ENCODE measurements around the gene ZNF277.

Gene ZNF277

DNA sequence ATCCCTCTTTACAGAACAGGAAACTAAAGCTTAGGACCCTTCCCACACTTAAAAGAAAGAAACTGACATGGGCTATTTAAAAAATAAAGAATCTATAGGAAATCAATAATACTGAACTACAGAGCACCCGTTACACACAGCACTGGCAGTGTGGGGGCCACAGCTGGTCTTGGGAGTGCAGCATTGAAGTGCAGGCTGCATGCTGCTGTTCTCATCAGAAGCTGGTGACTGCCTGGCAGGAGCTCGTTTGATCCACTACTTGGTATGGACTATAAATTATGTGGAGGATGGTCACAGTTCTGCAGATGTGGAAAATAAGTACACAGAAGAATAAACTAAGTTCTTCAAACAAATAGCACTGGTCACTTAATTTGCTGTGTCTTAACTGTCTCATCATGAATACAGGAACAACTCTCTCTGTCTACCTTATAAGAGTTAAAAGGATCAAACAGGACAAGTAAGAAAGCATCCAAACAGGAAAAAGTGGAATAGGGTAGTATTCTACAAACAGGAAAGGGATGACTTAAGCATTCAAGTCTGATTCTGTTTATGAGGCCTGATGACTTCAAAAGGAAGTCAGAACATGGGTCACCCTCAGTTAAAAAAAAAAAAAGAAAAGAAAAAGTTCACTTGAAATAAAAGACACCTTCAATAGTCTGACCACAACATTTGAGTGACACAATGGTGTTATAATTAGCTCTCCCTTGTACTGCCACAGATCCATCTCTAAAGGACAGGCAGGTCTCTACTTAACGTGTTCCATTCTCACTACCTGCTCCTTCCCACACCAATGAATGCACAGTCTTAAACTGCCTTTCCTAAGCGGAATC is 21.3 kb upstream of the ZNF277 start:
- no peak for DNase-seq

DNA sequence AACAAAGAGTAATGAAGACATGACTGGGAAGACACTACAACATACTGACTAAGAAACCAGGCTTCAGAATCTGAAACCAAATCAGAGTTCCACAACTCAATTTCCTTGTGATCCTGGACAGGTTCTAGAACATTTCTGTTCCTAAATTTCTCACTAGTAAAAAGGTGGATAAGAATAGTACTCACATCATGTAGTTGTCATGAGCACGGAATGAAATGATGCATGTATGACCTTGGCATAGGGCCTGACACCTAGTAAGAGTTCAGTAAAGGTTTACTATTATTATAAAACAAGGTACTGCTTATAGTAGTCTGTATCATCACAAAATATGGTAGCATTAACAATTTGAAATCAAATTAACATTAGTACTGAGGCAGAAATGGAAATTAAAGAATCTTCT is 20.2 kb upstream of the ZNF277 start:
- no peak for DNase-seq

DNA sequence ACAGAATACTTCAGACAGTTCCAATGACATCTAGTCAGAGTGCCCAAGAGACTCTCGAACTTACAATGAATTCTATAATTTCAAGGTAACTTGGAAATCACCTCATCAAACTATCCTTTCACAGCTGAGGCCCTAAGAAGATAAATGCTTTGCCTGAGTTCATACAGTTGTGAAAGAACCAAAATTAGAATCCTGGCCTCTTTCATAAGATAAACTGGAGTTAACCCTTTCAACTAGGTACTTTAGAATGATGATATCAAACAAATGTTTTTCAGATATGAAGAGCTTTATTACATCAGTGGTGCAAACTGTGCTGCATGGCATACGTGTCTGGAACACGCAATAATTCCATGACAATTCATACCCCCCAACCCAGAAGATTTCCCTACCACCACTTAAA is 18.2 kb upstream of the ZNF277 start:
- DNase-seq = no peak

DNA sequence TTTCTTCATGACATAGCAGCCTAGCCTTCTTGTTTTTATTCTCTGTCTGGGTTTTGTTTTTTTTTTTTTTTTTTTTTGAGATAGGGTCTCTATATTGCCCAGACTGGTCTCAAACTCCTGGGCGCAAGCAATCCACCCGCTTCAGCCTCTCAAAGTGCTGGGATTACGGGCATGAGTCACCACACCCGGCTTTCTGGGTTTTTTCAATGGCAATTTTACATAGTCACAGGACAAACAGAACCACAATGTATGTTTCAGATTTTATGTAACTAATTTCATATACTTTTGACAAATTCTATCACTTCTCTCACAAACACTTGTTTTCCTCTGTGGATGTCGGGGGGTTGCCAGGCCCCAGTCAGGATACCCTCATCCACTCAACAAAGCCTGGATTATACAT is 16.8 kb upstream of the ZNF277 start:
- DNase-seq = no peak

DNA sequence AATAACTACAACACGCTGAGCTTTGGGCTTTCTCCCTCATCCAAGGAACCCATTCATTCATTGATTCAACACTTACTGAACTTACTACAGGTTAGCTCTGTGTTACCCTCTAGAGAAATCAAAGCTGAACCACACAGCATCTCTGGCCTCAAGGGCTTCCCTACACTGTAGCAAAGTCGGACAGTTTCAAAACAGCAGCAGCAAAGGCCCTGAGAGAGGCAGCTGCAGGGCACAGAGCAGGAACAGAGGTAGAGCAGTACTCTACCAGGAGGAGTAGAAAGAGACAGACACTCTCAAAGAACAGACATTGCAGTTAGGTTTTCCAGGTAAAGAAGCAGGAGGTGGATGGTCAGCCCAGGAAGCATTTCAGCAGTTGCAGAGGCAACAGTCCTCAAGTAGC is 16.4 kb upstream of the ZNF277 start:
- no peak for DNase-seq

DNA sequence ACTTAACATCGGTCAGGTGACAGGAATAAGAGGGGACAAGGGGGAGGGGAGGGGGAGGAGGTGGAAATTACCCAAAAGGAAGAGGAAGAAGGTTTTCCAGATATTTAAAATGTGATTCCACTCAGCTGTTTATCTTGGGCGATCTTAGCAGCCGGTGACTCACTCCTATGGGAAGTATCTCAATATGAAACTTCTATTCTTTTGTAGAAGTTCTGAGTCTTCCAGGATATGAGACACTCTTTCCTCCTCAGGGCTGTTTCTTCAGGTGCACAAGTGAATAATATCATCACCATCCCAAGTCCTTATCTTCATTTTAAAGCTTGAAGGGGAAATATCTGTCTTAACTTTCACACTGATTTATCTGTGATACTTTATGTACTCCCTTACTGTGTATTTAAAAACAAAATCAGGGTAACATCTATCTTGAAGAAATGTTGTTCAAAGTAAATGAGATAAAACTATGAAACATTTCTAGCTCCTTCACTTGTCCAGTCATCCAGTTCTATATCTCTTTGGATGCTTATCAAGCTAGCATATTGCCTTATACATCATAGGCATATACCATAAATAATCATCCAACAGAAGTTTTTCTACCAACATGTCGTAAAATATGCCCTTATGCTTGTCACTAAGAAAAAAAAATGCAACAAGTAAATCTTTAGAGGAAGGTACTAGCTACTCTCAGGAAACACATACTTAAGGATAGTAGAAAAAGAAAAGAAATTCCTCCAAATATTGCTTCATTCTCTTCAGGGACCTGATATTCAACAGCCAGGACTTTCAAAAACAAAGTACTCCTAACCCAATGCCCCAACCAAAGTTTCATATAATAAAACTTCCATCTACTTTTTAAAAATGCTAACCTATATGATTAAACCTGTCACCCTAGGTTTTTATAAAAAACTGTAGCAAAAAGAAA is 14.0 kb upstream of the ZNF277 start:
- no peak for DNase-seq

DNA sequence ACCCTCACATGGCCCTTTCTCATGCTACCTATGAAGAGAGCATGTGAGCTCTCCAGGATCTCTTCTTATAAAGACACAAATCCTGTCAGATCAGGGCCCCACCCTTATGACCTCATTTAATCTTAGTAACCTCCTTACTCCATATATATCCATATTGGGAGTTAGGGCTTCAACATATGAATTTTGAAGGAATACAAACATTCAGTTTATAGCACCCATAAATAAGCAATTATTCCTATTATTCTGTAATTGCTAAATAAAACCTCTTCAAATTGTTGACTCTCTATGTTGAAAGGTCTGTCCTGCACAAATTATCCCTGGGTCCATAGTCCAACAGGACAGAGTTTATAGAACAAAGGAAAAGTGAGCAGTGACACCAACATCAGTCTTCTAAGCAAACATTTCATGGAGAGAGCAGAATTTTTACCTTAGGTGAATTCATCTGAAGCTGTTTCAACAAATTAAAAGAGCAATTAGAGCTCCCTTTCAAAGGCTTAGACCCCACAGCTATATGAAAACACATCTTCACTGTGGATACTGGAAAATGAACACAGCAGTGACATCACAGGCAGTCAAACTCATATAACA is 12.5 kb upstream of the ZNF277 start:
- no peak for DNase-seq

DNA sequence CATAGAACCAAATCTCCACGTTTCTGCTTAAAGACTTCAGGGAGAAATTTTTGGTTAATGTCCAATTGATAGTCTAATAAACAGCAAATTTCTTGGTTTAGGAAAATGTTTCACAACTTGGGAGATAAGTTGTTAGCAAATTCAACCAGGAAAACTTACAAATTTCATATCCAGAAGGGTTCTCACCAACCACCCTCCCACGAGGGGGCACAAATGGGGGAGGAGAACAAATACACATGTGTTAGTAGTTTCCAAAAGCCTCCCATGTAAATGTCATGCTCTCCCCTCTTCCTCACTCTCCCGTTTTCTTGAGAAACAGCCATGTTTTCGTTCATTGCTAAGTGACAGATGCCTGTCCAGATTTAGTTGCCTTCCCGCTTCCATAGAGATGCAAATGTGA is 10.8 kb upstream of the ZNF277 start:
- no peak for DNase-seq

DNA sequence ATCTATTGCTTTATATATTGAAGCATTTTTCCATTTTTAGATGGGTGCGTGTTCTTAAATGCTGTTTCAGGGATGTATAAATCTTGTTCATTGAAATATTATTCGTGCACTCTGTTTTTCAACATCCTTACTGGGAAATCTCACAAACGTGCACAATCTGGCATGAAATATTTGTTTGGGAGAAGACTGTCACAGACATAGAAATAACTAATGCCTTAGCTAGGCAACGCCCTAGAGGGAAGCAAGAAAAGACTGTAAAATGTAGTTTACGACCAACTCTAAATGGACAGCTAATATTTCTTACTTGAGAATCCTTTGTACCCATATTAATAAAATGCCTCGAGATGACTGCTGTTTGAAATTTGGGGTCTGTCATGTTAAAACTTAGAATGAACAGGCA is 9.2 kb upstream of the ZNF277 start:
- no peak for DNase-seq

DNA sequence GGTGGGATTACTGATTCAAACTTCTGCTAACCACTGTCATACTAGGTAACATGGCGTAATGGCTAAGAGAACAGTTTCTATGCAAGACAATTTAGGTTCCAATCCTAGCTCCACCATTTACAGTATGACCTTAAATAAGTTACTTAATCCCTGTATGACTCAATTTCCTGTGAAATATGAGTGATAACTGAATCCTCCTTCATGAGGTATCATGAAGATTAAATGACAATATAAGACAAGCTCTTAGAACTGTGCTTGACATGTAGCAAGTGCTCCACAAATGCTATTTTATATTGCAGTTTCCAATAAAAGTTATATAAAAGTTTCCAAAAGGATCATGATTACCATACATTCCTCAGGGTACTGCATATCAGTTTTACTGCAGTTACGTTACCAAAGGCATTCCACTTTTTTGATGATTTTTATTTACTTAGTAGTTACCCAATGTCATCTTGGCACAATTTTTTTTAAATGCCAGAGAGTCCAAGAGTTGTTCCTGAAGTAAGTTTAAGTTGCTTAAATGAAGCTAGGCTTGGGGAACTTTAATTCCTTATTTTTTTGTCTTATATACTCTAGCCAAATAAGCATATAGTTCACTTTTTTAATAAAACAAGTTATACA is 7.3 kb upstream of the ZNF277 start:
- no peak for DNase-seq

DNA sequence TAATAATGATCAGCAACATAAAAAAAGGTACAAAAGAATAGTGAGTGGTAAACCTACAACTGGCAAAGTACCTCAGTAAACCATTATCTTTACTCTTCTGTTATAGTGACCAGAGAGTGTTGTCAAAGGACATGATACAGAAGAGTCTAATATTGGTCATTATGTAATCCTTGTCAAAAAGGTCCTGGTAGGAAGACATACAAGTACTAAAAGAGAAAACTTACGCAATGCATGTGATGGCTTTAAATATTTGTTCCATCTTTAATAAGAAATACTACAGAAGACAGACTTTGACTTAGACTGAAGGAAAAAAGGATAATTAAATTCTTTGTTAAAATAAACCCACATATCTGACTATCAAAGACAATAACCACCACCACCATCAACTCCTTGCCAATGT is 6.8 kb upstream of the ZNF277 start:
- DNase-seq = no peak

DNA sequence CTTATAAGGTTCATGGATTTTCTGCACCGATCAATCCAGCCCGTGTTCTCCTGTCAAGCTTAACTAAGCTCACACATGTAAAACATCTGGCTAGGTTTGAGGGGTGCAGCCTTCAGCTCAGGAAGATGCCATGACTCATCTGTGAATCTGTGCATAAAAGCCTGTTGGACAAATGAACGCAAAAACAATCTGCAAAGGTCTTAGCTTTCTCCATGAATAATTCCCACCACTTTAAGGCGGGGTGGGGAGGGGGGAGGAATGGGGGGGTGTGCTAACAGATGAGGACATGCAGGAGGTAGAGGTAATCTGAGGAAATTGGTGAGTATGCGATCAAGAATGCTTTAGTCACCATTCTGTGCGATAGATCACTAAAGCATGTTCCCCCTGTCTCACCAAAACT is 5.1 kb upstream of the ZNF277 start:
- no peak for DNase-seq

DNA sequence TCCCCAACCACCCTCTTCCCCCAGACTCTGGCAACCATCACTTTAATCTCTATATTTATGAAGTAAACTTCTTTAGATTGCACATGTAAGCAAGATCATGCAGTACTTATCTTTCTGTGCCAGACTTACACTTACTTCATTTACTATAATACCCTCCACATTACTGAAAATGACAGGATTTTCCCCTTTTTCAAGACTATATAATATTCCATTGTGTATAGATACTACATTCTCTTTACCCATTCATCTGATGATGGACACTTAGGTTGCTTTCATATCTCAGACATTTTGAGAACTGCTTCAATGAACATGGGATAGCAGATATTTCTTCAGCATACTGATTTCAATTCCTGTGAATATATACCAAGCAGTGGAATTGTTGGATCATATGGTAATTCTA is 4.7 kb upstream of the ZNF277 start:
- no peak for DNase-seq

DNA sequence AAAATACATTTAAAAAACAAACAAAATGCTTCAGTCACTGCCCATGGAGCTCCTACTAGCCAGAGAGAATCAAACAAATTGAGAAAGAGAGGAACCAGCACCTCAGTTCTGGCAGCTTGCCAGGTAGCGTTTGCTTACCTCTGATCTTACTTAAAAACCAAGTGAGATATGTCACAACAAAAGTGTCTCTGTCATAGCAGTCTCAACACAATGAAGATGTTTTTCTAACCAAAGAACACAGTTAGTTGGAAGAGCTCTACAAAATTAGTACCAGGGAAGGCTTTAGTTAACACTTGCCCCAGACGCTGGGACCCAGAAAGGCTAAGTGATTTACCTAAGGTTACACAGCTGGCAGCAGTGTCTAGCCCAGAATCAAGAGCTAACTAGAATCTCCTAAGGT is 3.7 kb upstream of the ZNF277 start:
- DNase-seq = no peak

DNA sequence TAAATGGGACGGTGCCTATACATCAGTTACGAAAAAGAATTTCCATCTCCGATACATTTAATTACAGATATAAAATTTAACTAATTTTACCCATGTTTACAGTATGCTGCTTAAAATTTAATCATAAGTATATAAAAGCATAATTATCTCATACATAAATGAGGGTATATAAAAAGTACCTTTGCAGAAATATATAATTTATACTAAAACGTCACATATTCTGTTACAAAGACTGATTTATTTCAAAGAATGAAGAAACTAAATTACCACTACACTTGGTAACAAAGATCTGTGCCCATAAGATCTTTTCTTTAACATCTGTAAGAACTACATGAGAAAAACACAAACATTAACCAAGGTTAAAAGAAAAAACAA is 3.1 kb upstream of the ZNF277 start:
- DNase-seq = no peak

DNA sequence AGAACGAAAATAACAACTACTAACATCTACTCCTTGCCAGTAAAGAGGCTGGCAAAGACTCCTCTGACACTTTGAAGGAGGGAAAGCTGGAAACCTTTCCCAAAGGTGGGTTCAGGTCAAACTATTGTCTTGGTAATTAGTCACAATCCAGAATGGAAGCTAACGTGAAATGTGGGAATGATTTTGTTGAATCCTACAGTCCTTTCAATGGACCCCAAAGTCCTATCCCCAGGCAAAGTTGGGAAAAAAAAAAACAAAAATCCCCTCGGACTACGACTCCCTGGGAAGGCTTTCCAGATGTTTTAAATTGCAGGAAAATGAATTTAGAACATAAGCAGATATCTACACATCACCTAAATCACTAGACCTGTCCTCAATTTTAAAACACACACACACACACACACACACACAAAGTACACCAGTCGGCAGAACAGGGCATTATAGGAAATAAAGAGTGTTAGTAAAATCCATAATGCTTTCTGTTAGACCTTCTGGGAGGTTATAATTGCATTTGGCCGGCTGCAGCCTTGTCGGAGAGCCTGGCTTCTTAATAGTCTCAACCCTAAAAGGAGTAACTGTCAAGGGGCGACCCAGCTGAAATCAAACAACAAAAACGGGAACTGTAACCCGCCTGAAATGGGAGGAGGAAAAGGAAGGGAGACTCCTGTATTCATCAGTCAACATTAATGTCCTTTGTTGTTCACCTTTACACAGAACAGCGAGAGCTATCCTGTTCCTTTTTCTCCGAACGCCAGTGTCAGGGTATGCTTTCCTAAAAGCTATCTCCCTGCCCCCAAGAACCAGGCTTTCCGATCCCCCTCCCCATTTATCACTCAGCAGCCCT is 1.8 kb upstream of the ZNF277 start:
- no peak for DNase-seq

DNA sequence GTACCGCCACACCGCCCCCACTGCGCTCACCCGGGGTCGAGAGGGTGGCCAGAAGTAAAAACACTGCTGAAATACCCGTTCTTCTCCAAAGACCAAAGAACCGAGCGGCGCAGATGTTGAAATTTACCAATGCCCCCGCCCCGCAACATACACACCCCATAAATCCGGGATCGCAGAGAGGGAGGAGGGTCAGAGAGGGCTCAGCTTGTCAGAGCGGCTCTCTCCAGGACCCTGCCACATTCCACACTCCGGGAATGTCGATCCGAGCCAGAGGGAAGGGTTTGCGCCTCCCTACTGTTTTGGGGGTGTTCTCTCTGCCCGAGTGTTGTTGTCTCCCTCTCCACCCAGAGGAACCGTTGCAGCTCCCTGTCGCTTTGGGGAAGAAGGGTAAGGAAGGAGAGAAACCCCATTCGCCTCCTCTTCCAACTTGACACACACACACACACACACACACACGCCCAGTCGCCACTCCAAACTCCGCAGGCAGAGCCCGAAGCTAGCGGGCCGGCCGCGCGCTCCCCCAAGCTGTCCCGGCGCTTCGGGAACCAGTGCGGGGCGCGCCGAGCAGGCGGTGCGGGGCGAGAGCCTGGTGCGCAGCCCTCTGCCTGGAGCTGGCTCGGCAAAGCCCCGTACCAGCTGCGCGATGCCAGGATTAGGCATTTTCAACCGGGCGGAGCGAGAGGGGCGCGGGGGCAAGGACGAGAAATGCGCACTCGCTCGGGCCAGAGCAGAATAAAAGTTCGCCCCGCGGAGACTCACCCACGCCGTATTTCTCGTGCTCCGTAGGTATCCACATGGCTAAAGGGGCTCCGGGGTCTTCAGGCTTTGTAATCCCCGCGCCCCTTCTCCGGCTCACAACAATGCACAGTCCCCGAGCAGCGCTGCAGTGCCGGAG is 905 bp upstream of the ZNF277 start:
- DNase-seq = no peak

DNA sequence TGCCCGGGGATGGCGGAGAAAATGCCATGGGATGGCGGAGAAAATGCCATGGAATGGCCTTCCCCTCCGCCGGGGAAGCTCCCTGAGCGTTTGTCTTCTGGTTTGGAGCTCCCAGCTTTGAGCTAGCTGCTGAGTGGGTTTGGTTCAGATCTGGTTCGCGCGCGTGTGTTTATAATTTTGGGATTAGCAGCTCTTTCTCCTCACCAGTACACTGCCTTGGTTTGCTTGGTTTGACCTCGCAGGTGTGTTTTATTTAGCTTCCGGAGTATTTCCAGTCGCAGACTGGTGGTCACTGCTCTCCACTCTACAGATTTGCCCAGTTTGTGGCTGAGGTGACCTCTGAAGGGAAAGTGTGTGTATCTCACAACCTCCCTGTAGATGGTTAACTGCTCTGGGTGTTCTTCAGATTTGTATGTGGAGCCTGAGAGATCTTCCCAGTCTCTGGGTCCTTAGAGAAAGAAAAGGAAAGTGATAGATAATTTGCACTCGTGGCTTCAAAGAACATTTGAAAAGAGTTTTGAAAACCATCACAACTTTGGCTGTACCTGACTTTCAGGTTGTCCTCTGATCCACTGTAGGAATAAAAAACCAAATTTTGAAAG is 597 bp downstream of the ZNF277 start:
- no peak for DNase-seq

DNA sequence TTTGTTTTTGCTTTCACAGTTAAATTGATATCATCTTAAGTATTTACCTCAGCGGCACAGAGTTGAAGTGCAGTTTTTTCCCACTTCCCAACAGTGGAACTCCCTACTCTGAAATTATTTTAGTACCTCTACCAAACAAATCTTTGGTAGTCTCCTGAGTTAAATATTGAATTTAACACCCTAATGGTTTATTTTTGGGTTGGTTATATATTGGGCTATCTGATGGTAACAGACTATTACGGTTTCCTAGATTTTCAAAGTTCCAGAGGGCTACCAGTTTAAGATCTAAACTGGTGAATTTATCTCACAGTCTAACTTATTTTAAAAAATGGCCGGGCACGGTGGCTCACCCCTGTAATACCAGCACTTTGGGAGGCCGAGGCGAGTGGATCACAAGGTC is 1.3 kb downstream of the ZNF277 start:
- no peak for DNase-seq

DNA sequence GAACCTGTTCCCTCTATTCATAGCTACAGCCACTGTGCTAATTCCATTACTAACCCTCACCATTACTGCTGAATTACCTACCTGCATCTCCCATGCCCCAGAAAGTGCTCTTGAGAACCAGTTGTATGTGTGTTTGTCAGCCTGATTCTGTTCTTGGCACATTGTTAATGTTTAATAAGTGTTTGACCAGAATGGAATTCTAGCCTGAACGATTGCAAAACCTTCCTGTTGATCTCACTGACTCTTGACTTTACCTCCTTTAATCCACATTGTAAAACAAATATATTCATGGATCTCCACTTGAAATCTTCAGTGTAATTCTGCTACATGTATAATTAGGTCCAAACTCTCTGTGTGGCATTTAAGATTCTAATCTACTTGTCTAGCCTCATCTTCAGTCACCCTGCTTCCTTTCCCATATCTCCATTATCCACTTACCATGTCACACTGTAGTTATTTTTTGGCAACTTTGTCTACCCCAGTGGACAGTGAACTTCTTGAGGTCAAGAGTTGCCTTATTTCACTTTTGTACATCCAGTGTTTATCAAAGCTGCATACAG is 4.9 kb downstream of the ZNF277 start:
- DNase-seq = no peak

DNA sequence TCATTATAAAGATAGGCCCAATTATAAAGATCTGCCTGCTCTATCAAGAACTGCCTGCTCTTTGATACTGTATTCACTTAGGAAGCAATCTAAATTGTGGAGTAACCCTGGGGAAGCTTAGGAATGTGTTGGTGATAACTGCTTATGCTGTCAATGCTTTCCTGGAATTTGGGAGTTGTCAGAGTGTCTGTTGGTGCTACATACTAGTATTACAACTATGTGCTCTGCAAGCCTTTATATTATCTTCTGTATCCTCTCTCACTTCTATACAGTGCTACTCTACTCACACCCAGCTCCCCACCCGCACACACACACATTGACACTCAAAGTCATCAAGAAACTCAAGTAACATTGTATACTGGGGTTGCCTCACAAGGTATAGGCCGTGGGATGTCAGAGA is 6.1 kb downstream of the ZNF277 start:
- no peak for DNase-seq

Measured in cerebellar nuclear complex (tissue), 1 donor.